Parathyroid adenoma (tissue), 2 donors: ENCODE data around the gene ACSL1.

Experiments
- H2AFZ ChIP-seq: fragments of 300-600 bp; sonication (generic); one replicate; pipeline ENCODE4 v1.7.0; 2017; ENCODE audit warnings: antibody characterized with exemption, mild to moderate bottlenecking
- H3K27ac ChIP-seq: fragments of 300-600 bp; sonication (generic); one replicate; pipeline ENCODE4 v1.7.0; 2017
- H3K27me3 ChIP-seq: fragments of 300-600 bp; sonication (generic); one replicate; pipeline ENCODE4 v1.7.0; 2017; ENCODE audit warnings: low read length; ENCODE audit not compliant: control insufficient read depth, insufficient read depth
- H3K36me3 ChIP-seq: fragments of 300-600 bp; sonication (generic); one replicate; pipeline ENCODE4 v1.7.0; 2017; ENCODE audit warnings: low read length; ENCODE audit not compliant: control insufficient read depth, insufficient read depth
- H3K4me1 ChIP-seq: fragments of 300-600 bp; sonication (generic); one replicate; pipeline ENCODE4 v1.7.0; 2017; ENCODE audit warnings: control low read depth
- H3K4me2 ChIP-seq: fragments of 300-600 bp; sonication (generic); one replicate; pipeline ENCODE4 v1.7.0; 2017; ENCODE audit warnings: low read length
- H3K4me3 ChIP-seq: fragments of 300-600 bp; sonication (generic); one replicate; pipeline ENCODE4 v1.7.0; 2017; ENCODE audit warnings: low read depth, low read length
- H3K79me2 ChIP-seq: fragments of 300-600 bp; sonication (generic); one replicate; pipeline ENCODE4 v1.7.0; 2017; ENCODE audit warnings: control low read depth
- H3K9ac ChIP-seq: fragments of 300-600 bp; sonication (generic); one replicate; pipeline ENCODE4 v1.7.0; 2017; ENCODE audit warnings: mild to moderate bottlenecking
- H3K9me3 ChIP-seq: fragments of 300-600 bp; sonication (generic); one replicate; pipeline ENCODE4 v1.7.0; 2017; ENCODE audit warnings: low read length; ENCODE audit not compliant: control insufficient read depth
- TF ChIP-seq, protein P1 (sequence below): fragments of 300-600 bp; sonication (generic); IDR thresholded peaks from one replicate; pipeline ENCODE4 v1.7.0; 2017; ENCODE audit warnings: antibody characterized with exemption, mild to moderate bottlenecking
- donor health status: primary hyperparathyroidism.

Gene ACSL1

GRCh38 chr4:184796906-184797305 is 28.9 kb downstream of the ACSL1 start:
- no peaks in the 10 kb centered on the region for H3K4me1 ChIP-seq
- no peaks in the 10 kb centered on the region for H3K27me3 ChIP-seq
- no peak overlapping the region for H2AFZ ChIP-seq
- H3K4me2 ChIP-seq = no peak overlapping the region
- H3K27ac ChIP-seq = no peak overlapping the region
- H3K36me3 ChIP-seq = no peaks in the 10 kb centered on the region
- H3K9me3 ChIP-seq = no peaks in the 10 kb centered on the region
- TF ChIP-seq, protein P1, sequence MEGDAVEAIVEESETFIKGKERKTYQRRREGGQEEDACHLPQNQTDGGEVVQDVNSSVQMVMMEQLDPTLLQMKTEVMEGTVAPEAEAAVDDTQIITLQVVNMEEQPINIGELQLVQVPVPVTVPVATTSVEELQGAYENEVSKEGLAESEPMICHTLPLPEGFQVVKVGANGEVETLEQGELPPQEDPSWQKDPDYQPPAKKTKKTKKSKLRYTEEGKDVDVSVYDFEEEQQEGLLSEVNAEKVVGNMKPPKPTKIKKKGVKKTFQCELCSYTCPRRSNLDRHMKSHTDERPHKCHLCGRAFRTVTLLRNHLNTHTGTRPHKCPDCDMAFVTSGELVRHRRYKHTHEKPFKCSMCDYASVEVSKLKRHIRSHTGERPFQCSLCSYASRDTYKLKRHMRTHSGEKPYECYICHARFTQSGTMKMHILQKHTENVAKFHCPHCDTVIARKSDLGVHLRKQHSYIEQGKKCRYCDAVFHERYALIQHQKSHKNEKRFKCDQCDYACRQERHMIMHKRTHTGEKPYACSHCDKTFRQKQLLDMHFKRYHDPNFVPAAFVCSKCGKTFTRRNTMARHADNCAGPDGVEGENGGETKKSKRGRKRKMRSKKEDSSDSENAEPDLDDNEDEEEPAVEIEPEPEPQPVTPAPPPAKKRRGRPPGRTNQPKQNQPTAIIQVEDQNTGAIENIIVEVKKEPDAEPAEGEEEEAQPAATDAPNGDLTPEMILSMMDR = no peak
- peaks cover 14% of the 10 kb centered on the region for H3K79me2 ChIP-seq
- H3K9ac ChIP-seq = no peak overlapping the region
- no peak overlapping the region for H3K4me3 ChIP-seq

DNA sequence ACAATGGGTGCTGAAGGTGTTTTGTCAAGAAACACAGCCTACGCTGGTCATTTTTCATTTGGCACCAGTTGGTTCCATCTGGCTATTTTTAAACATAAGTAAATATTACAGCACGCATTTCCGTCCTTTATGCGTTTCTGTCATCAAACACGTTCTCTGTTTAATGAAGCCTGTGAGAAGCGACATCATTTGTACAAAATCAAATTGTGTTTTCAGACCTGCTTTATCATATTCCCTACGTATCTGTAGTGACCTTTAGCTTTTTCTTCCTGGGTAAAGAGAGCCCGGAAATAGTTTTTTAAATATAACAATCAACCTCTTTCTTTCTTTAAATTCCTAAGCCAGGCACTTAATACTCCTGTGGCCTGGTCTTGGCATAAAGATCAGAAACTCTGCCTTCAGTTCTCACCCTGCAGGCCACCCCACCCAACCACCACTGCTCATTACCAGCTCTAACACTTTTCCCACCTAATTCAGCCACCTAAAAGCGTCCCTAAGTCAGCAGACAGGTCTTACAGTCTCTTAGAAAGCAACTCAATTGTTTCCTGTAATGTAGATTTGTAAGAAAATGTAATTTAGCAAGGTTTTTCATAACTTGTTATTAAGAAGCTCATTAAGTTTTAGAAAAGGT is 30.4 kb downstream of the ACSL1 start:
- Histone ChIP-seq H3K4me1 (no peaks in the 10 kb centered on the region), H3K36me3 (no peaks in the 10 kb centered on the region), H3K27ac (no peak overlapping the region), H3K9me3 (no peaks in the 10 kb centered on the region), H2AFZ (no peak overlapping the region), H3K27me3 (no peaks in the 10 kb centered on the region), H3K9ac (no peak overlapping the region), H3K79me2 (peaks cover 11% of the 10 kb centered on the region), H3K4me2 (no peak overlapping the region), H3K4me3 (no peak overlapping the region)
- TF ChIP-seq, protein P1 = no peak

GRCh38 chr4:184794470-184794869 is 31.3 kb downstream of the ACSL1 start:
- Histone ChIP-seq H3K27ac (no peak overlapping the region), H3K9ac (no peak overlapping the region), H3K36me3 (no peaks in the 10 kb centered on the region), H2AFZ (no peak overlapping the region), H3K79me2 (peaks cover 11% of the 10 kb centered on the region), H3K4me3 (no peak overlapping the region), H3K4me1 (no peaks in the 10 kb centered on the region), H3K4me2 (no peak overlapping the region), H3K9me3 (no peaks in the 10 kb centered on the region), H3K27me3 (no peaks in the 10 kb centered on the region)
- TF ChIP-seq, protein P1 = no peak

DNA sequence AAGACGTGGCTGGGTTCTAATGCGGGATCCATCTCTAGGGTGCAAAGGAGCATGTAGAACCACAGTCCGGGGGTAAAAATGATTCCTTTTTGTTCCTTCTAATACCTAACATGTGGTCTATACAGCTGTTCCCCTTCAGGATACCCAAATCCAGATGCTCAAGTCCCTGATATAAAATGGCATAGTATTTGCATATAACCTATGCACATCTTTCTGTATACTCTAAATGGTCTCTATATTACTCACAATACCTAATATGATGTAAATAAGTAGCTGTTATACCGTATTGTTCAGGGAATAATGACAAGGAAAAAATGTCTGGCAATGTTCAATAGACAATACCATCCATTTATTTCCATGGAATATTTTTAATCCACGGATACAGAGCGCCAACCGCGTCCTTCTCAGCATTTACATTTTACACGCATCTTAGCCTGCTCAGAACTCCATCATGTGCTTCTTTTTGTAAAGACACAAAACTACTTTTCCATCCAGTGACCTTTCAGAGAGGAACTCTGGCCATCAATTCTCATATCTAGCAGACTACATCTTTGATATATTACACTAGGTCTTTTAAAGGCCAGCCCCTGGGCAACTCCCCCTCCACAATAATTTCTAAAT is 31.9 kb downstream of the ACSL1 start:
- no peaks in the 10 kb centered on the region for H3K9me3 ChIP-seq
- peaks cover 11% of the 10 kb centered on the region for H3K79me2 ChIP-seq
- no peak overlapping the region for H3K4me3 ChIP-seq
- no peaks in the 10 kb centered on the region for H3K4me1 ChIP-seq
- no peak overlapping the region for H3K4me2 ChIP-seq
- TF ChIP-seq, protein P1 = no peak
- no peak overlapping the region for H3K9ac ChIP-seq
- no peak overlapping the region for H2AFZ ChIP-seq
- no peak overlapping the region for H3K27ac ChIP-seq
- no peaks in the 10 kb centered on the region for H3K36me3 ChIP-seq
- no peaks in the 10 kb centered on the region for H3K27me3 ChIP-seq
